Lung (tissue), 12 donors: ENCODE measurements around the gene ADGRL1. TPM values are rescaled to one million over a fixed set of nuclear protein-coding genes. Genes with fewer than 3 reads are reported as not detected.
"Not testable (repeated sequence)": the region's sequence is repeated elsewhere in the genome, so short reads cannot be mapped to it uniquely, and the experiment has no call there.

Experiments used
- ATAC-seq: fragments of 200-7000 bp; cut with Tn5 transposase; one replicate; pipeline ENCODE4 v1.9.1; 2020; ENCODE audit warnings: moderate number of reproducible peaks; ENCODE audit not compliant: insufficient read depth, low FRiP score
- DNase-seq, 3 donors: peaks; one replicate each; pipeline ENCODE4 v3.0.0-alpha.2; 2013 to 2017
- H3K27ac ChIP-seq, 2 donors: one replicate each; pipeline ENCODE4 v1.5.1; 2013; ENCODE audit warnings: mild to moderate bottlenecking in 2 of 2, moderate library complexity in 2 of 2, control low read depth in 1 of 2, inconsistent platforms in 1 of 2, low read depth in 1 of 2, low read length in 1 of 2
- H3K27me3 ChIP-seq, 3 donors: one replicate each; pipeline ENCODE4 v1.5.1; 2013; ENCODE audit warnings: low read length in 2 of 3; ENCODE audit not compliant: control insufficient read depth in 3 of 3, insufficient read depth in 3 of 3
- H3K36me3 ChIP-seq, 4 donors: one replicate each; pipeline ENCODE4 v1.5.1; 2013; ENCODE audit warnings: low read length in 4 of 4, mild to moderate bottlenecking in 1 of 4, moderate library complexity in 1 of 4; ENCODE audit not compliant: control insufficient read depth in 4 of 4, insufficient read depth in 4 of 4
- H3K4me1 ChIP-seq, 5 donors: one replicate each; pipeline ENCODE4 v1.5.1; 2013; ENCODE audit warnings: low read length in 5 of 5, mild to moderate bottlenecking in 2 of 5, moderate library complexity in 1 of 5; ENCODE audit not compliant: control insufficient read depth in 5 of 5, insufficient read depth in 5 of 5
- H3K4me3 ChIP-seq: one replicate; pipeline ENCODE4 v1.5.1; 2013; ENCODE audit warnings: mild to moderate bottlenecking, control low read depth, moderate library complexity
- H3K9ac ChIP-seq, 2 donors: one replicate each; pipeline ENCODE4 v1.5.1; 2013; ENCODE audit warnings: low read length in 2 of 2, control low read depth in 1 of 2; ENCODE audit not compliant: insufficient read depth in 1 of 2
- H3K9me3 ChIP-seq, 4 donors: one replicate each; pipeline ENCODE4 v1.5.1; 2013; ENCODE audit warnings: low read length in 3 of 4, mild to moderate bottlenecking in 1 of 4, moderate library complexity in 1 of 4; ENCODE audit not compliant: control insufficient read depth in 4 of 4, insufficient read depth in 3 of 4
- WGBS, 2 donors: extraction: QIAGEN DNeasy Blood & Tissue Kit; methylation state at CpG; one replicate each; pipeline ENCODE4 v1.1.7; 2013; 5-methylcytosine and 5-hydroxymethylcytosine counted together
- polyA plus RNA-seq, 2 donors: library from polyadenylated mRNA; stranded (reverse); fragments of 200-250 nt; gene quantifications; one replicate each; pipeline ENCODE4 v1.2.1, GENCODE V29; 2013
- total RNA-seq, 2 donors: library from RNA; depleted of rRNA in 1 of 2; stranded (reverse); fragments of >200 nt in 1 of 2; gene quantifications; one replicate each; pipeline ENCODE4 v1.2.1, GENCODE V29; 2014 to 2021
- TF ChIP-seq, protein P1 (sequence below): IDR thresholded peaks from 2 replicates; pipeline ENCODE4 v1.5.1; 2012; ENCODE audit warnings: mild to moderate bottlenecking; ENCODE audit errors: control extremely low read depth, extremely low read depth
- donor health status: control.
- donor health status: control.
- donor health status: Bipolar disorder and iron deficiency.
- donor health status: healthy.
- donor health status: DM: yes; HTN: yes; CAD: no.

The ADGRL1 gene
- total and polyA plus RNA-seq, 4 donors = 9.4 to 35.9 (median 19.3) TPM

DNA sequence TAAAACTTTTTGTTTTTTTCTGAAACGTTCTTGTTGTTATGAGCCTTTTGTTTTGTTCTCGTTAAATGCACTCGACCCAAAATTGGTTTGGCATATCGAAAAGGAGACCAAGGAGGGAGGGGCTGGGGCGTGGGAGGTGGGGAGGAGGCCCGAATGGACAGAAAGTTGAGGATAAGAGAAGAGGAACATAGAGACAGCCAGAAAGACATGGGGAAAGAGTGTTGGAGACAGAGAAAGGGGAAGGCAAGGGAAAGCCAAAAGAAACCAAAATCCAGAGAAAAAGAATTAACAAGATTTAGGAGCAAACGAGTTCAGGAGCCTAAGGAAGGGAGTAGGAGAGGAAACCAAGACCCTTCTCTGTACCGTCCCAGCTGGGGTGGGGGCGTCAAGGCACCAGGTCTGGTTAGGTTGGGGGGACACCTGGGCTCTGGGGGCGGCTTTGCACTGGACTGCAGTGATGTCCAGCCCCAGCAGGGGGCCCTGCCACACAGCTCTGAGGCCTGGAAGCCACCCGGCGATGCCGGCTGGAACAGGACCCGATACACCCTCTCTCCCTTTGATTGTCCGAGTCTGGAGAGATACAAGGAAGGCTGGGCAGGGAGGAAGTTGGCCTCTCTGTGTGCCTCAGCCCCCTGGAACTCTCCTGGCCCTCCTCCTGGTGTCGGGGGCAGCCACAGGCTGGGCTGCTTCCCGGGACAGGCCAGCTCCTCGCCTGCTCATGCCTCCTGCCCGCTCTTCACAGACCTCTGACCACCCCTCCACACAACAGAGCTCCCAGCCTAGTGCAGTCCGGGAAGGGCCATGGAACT lies 58.0 kb downstream of the ADGRL1 start:
- Histone ChIP-seq H3K9me3 (no peaks in the 10 kb centered on the region), H3K4me1 (peaks cover 0 to 28% (median 13%) of the 10 kb centered on the region in 5 donors), H3K27ac (peak overlapping the region; percentile 12 to 73), H3K27me3 (no peaks in the 10 kb centered on the region), H3K9ac (peak overlapping the region in 1 of 2 donors; percentile 65), H3K36me3 (peaks cover 0 to 8% (median 4%) of the 10 kb centered on the region in 4 donors), H3K4me3 (no peak overlapping the region)
- peak; percentile 86 for ATAC-seq
- WGBS, 2 donors = 31 to 32% methylated on average over 20 of the region's 20 CpGs
- peak; percentile 89 to 94 (median 90) for DNase-seq
- TF ChIP-seq, protein P1, sequence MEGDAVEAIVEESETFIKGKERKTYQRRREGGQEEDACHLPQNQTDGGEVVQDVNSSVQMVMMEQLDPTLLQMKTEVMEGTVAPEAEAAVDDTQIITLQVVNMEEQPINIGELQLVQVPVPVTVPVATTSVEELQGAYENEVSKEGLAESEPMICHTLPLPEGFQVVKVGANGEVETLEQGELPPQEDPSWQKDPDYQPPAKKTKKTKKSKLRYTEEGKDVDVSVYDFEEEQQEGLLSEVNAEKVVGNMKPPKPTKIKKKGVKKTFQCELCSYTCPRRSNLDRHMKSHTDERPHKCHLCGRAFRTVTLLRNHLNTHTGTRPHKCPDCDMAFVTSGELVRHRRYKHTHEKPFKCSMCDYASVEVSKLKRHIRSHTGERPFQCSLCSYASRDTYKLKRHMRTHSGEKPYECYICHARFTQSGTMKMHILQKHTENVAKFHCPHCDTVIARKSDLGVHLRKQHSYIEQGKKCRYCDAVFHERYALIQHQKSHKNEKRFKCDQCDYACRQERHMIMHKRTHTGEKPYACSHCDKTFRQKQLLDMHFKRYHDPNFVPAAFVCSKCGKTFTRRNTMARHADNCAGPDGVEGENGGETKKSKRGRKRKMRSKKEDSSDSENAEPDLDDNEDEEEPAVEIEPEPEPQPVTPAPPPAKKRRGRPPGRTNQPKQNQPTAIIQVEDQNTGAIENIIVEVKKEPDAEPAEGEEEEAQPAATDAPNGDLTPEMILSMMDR = peak; percentile 66

DNA sequence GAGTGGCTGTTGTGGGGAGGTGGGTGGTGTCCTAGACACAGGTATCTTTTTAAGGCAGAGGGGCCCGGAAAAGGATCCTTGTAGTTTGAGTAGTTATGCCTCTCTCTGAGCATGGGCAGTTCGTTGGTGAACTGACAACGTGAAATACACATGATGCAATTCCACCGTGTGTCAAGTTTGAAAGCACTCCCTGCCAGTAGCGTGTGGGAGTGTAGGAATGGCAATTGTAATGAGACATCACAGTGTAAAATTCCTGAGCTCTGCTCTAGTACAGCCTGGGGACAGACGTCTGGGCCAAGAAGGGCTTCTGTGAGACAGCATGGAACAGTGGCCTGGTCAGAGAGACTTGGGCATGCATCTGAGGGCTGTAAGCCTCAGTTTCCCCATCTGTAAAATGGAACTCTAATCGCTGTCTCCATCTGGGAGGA lies 59.2 kb downstream of the ADGRL1 start:
- H3K4me3 ChIP-seq = no peak overlapping the region
- H3K36me3 ChIP-seq = peaks cover 0 to 2% (median 0%) of the 10 kb centered on the region in 4 donors
- 48 to 61% methylated on average over 7 of the region's 7 CpGs for WGBS, 2 donors
- H3K27ac ChIP-seq = no peak overlapping the region
- no peaks in the 10 kb centered on the region for H3K27me3 ChIP-seq
- TF ChIP-seq, protein P1 = no peak
- no peak overlapping the region for H3K9ac ChIP-seq
- no peaks in the 10 kb centered on the region for H3K9me3 ChIP-seq
- ATAC-seq = no peak
- DNase-seq = no peak
- peaks cover 0 to 28% (median 13%) of the 10 kb centered on the region in 5 donors for H3K4me1 ChIP-seq

DNA sequence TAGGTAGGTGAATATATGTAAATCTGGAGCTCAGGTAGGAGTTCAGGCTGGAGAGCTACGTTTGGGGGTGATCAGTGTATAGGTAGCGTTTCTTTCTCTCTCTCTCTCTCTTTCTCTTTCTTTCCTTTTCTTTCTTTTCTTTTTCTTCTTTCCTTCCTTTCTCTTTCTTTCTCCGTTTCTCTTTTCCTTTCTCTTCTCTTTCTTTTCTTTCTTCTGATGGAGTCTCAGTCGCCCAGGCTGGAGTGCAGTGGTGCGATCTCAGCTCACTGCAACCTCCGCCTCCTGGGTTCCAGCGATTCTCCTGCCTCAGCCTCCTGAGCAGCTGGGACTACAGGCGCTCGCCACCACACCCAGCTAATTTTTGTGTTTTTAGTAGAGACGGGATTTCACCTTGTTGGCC lies 59.8 kb downstream of the ADGRL1 start:
- not testable (repeated sequence) for H3K9ac ChIP-seq, H3K4me3 ChIP-seq, DNase-seq, ATAC-seq, H3K27ac ChIP-seq, H3K27me3 ChIP-seq, H3K9me3 ChIP-seq, H3K36me3 ChIP-seq
- WGBS, 2 donors = 92 to 94% methylated on average over 10 of the region's 10 CpGs
- H3K4me1 ChIP-seq = peaks cover 0 to 28% (median 13%) of the 10 kb centered on the region in 5 donors

DNA sequence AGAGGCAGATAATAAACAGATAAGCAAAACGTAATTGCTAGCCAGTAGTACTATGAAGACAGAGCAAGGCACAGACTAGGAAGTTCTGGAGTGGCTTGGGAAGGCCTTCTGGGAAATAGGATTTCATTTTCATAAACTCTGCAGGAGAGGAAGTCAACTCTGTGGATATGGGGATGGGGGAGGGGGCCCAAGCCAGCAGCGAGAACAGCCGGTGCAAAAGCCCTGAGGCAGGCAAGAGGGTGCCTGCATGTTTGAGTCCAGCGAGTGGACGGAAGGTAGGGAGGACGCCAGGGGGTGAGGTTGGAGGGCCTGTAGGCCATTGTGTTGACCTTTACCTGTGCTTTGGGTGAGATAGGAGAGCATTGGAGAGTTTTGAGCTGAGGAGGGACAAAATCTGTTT lies 60.6 kb downstream of the ADGRL1 start:
- Histone ChIP-seq H3K36me3 (no peaks in the 10 kb centered on the region), H3K4me3 (no peak overlapping the region), H3K27ac (no peak overlapping the region), H3K27me3 (no peaks in the 10 kb centered on the region), H3K4me1 (peaks cover 0 to 24% (median 10%) of the 10 kb centered on the region in 5 donors), H3K9ac (no peak overlapping the region), H3K9me3 (no peaks in the 10 kb centered on the region)
- DNase-seq (no peak), ATAC-seq (no peak)
- TF ChIP-seq, protein P1 = no peak
- WGBS, 2 donors = 82 to 84% methylated on average over 6 of the region's 6 CpGs
